Measurements from ENCODE around the gene C8A.

C8A gene

GRCh38 chr1:56836359-56836758 lies 18.2 kb upstream of the C8A start:
- no peak for DNase-seq (ENCODE audit: extremely low read depth in 1 of 2, low read depth in 1 of 2)

- DNase-seq (ENCODE audit: extremely low read depth in 1 of 2, low read depth in 1 of 2), result no peak
These were observed 17.2 kb upstream of the C8A start for GRCh38 chr1:56837244-56837939.

- no peak for DNase-seq (ENCODE audit: extremely low read depth in 1 of 2, low read depth in 1 of 2)
These were observed 15.8 kb upstream of the C8A start for GRCh38 chr1:56838759-56839158.

- no peak for DNase-seq (ENCODE audit: extremely low read depth in 1 of 2, low read depth in 1 of 2)
These were observed 11.1 kb upstream of the C8A start for GRCh38 chr1:56843544-56843943.

- DNase-seq (ENCODE audit: extremely low read depth in 1 of 2, low read depth in 1 of 2), result no peak
These were observed 10.0 kb upstream of the C8A start for GRCh38 chr1:56844545-56845136.

GRCh38 chr1:56845343-56845742 lies 9.3 kb upstream of the C8A start:
- no peak for DNase-seq (ENCODE audit: extremely low read depth in 1 of 2, low read depth in 1 of 2)

GRCh38 chr1:56849750-56850149 lies 4.8 kb upstream of the C8A start:
- DNase-seq (ENCODE audit: extremely low read depth in 1 of 2, low read depth in 1 of 2), result no peak

DNA sequence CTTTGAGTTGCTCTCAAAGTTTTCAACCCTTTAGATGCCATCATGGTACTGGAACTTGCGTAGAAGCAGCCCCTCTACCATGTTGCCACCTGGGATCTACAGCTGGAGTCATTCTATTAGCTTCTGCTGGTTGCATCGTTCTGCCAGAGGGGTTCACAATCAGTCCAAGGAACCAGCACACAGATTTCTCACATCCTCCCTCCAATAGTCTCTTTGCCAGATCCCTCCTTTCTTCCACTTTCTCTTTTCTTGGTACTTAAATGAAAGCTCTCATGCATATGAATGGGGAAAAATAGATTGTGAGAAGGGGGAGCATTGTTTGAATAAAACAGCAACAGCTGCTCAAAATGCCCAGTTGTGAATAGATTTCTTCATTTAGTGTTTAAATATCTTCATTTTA lies 4.2 kb upstream of the C8A start:
- DNase-seq (ENCODE audit: extremely low read depth in 1 of 2, low read depth in 1 of 2), result no peak

GRCh38 chr1:56850922-56851321 lies 3.7 kb upstream of the C8A start:
- no peak for DNase-seq (ENCODE audit: extremely low read depth in 1 of 2, low read depth in 1 of 2)

DNA sequence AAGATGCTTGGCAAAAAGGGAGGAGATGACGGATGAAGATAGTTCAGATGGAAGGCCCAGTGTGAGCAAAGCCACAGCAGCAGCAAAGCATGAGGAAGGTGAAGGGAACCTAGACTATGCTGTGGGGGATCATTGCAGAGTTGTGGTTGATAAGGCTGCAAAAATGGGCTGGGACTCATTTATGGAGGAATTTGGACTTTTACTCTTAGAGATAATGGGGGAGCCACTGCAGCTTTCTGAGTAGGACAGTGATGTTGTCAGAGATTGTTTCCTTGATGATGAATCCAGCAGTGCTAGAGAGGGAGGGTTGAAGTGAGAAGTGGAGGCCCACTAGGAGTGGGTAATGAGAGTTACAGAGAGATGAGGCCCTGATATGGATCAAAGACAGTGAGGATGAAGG lies 2.1 kb upstream of the C8A start:
- no peak for DNase-seq (ENCODE audit: extremely low read depth in 1 of 2, low read depth in 1 of 2)

DNA sequence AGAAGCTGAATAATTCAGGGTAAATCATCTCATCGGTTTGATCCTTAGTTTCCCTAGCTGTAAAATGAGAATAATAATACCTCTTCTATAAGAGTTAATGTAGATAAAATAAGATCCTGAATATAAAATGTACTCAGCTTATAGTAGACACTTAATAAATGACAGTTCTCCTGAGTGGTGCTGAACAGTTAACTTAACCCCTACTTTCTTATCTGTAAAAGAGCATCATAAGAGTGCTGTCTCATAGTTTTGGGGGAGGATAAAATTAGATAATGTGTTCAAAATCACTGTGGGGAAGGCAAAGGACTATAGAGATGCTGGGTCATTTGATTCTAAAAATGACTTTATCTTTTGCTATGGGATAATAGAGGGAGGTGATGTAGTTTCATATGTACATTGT lies 593 bp downstream of the C8A start:
- DNase-seq (ENCODE audit: extremely low read depth in 1 of 2, low read depth in 1 of 2), result no peak

DNA sequence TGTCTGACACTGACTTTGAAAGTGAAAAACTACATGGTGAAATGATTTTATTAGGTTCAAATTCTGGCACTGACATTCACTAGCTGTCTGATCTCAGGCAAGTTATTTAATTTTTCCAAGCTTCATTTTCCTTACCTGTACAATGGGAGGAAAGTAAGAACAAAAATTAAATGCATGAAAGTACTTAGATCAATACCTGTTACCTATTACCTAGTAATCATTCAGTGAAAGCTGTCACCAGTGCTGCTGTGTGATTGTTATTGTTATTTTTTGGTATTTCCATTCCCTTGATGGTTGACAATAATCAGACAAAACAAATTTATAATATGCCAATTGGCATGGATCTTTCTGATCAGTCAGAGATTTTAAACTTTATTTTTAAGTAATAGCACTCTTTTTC lies 1.6 kb downstream of the C8A start:
- no peak for DNase-seq (ENCODE audit: extremely low read depth in 1 of 2, low read depth in 1 of 2)

- DNase-seq (ENCODE audit: extremely low read depth in 1 of 2, low read depth in 1 of 2), result no peak
These were observed 4.7 kb downstream of the C8A start for GRCh38 chr1:56859287-56859686.

GRCh38 chr1:56863265-56863992 lies 8.8 kb downstream of the C8A start:
- no peak for DNase-seq (ENCODE audit: extremely low read depth in 1 of 2, low read depth in 1 of 2)

DNA sequence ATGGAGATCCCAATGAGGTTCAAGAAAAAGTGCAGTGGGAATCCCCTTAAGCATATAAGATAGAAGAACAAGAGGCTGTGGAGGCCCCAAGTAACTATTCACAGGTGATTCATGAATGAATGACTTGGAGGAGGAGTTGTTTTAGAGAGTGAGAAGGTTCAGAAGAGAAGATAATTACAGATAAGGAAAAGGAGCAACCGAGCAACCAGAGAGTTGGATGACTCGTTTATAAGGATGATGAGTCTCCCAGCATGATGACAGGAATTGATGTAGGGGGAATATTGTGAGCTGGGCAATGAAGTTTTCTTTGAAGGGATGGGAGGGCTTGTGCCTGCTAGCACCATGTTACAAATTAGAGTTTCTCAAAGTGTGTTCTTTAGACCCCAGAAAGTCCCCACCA lies 9.8 kb downstream of the C8A start:
- DNase-seq (ENCODE audit: extremely low read depth in 1 of 2, low read depth in 1 of 2), result no peak

DNA sequence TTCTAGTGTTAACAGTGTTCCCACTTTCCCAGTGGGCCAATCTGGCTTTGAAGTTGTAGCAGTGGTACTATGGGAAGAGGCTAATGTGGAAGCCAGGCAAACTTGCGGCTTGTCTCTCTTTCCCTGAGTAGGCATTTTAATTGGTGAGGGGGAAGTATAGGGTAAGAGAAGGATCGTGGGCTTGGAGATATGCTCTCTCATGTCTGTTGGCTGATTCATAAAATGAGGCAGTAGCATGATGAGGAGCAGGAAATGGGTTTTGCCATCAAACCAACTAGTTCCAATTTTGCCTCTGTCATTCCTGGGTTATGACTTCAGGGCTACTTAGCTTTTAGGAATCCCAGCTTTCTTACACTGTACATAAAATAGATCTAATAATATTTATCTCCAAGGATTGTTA lies 12.1 kb downstream of the C8A start:
- no peak for DNase-seq (ENCODE audit: extremely low read depth in 1 of 2, low read depth in 1 of 2)

DNA sequence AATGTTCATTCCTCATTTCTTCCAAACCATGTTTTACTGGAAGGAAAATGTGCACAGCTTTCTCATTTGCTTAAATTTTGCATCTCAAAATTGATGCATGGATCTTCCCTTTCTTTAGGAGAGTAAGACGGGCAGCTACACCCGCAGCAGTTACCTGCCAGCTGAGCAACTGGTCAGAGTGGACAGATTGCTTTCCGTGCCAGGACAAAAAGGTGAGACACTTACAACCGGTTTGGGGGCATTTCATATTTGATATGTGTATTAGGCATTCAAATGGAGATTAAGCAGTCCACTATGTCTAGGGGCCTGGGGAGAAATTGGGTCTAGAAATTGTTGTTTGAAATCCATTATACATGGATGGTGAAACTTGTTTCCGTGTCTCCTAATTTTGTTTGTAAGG lies 12.9 kb downstream of the C8A start:
- no peak for DNase-seq (ENCODE audit: extremely low read depth in 1 of 2, low read depth in 1 of 2)

DNA sequence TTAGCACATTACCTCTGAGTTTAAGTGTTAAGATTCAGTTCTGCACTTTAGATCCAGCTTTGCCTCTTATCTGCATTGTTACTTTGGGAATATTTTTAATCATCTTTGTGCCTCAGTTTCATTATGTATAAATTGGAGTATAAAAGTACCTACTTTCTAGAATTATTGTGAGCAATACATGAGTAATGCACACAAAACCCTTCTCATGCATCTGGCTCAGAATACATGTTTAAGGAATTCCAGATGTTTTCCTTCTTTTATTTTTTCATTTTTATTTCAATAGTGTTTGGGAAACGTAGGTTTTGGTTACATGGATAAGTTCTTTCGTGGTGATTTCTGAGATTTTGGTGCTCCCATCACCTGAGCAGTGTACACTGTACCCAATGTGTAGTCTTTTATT lies 14.2 kb downstream of the C8A start:
- no peak for DNase-seq (ENCODE audit: extremely low read depth in 1 of 2, low read depth in 1 of 2)

DNA sequence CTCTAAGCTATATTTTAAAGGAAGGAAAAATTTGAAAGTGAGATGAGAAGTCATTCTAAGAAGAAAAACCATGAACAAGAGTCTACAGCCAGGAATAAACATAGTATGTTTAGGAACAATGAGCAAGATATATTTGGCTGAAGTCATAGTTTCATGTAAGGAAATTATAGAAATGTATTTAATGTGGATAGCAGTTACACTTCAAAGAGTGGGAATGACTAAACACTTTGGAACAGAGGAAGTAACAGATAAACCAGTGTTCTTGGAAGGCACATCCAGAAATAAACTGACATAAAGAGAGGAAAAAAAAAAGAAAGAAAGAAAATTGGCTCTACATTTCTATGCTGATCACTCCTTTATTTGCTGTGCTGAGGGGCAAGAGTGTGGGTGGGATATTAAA lies 18.0 kb downstream of the C8A start:
- DNase-seq (ENCODE audit: extremely low read depth in 1 of 2, low read depth in 1 of 2), result no peak

- no peak for DNase-seq (ENCODE audit: extremely low read depth in 1 of 2, low read depth in 1 of 2)
These were observed 18.6 kb downstream of the C8A start for GRCh38 chr1:56873213-56873612.

- no peak for DNase-seq (ENCODE audit: extremely low read depth in 1 of 2, low read depth in 1 of 2)
These were observed 20.1 kb downstream of the C8A start for GRCh38 chr1:56874689-56875088.

DNA sequence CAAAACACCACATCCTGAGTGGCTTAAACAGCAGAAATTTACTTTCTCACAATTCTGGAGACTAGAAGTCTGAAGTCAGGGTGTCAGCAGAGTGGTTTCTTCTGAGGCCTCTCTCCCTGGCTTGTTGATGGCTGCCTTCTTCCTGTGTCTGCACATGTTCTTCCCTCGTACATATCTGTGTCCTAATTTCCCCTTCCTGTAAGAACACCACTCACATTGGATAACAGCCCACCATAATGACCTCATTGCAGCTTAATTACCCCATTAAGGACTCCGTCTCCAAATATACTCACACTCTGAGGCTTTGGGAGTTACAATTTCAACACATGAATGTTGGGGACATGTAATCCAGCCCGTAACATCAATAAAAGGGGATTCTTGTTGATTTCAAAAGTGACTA lies 23.4 kb downstream of the C8A start:
- DNase-seq (ENCODE audit: extremely low read depth in 1 of 2, low read depth in 1 of 2), result no peak
